NCI-H2081 treated with DMSO at 0.1 percent for 48 hours (cell line): ENCODE measurements around the gene NLRP9.

Experiments
- DNase-seq: peaks from one replicate; lab custom pipeline; 2025; lab: John Stamatoyannopoulos, UW

NLRP9 gene

GRCh38 chr19:55687281-55688201 lies 50.7 kb downstream of the NLRP9 start:
- no peak for DNase-seq

GRCh38 chr19:55686311-55687050 lies 51.7 kb downstream of the NLRP9 start:
- no peak for DNase-seq

DNA sequence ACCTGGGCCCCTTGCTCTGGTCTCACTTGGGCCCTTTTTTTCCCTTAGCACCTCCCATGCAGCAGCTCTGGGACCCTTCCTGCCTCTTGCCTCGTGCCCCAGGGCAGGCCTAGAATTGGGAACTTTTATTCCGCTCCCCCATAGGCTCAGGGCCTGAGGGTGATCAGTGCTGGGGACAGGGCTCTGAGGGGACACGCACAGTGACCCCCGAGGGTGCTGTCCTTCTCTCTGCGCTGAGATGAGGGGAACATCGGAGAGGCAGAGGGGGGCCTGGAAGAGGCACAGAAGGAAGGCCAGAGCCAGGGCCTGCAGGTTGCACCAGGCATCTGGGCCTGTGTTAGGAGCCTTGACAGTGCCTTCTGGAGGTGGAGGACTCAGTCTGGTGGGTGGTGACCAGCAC lies 52.4 kb downstream of the NLRP9 start:
- no peak for DNase-seq

GRCh38 chr19:55684946-55685681 lies 53.1 kb downstream of the NLRP9 start:
- no peak for DNase-seq

GRCh38 chr19:55683449-55684261 lies 54.5 kb downstream of the NLRP9 start:
- DNase-seq: no peak

GRCh38 chr19:55681131-55682092 lies 56.8 kb downstream of the NLRP9 start:
- no peak for DNase-seq

- no peak for DNase-seq
Measured at GRCh38 chr19:55680339-55681130, 57.7 kb downstream of the NLRP9 start.

GRCh38 chr19:55679343-55680257 lies 58.6 kb downstream of the NLRP9 start:
- no peak for DNase-seq

GRCh38 chr19:55678121-55678671 lies 60.0 kb downstream of the NLRP9 start:
- DNase-seq: no peak

- DNase-seq: no peak
Measured at GRCh38 chr19:55677572-55678028, 60.6 kb downstream of the NLRP9 start.

- no peak for DNase-seq
Measured at GRCh38 chr19:55676889-55677505, 61.2 kb downstream of the NLRP9 start.

DNA sequence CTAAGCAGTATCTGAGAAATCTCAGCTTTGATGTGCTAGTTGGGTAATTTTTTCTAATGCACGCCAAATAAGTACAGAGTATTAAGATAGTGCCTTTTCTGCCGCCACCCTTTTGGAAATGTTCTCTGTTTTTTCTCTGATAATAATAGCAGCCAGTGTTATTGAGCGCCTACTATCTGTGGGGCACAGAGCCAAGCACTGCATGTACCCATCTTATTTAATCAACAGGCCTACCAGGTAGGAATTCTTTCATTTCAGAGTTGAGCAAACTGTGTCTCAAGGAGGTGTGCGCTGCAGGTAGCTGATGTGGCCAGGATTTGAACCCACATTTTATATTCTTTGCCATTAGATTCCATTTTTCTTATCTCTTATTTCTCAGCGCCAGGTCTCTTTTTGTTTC lies 61.8 kb downstream of the NLRP9 start:
- no peak for DNase-seq

DNA sequence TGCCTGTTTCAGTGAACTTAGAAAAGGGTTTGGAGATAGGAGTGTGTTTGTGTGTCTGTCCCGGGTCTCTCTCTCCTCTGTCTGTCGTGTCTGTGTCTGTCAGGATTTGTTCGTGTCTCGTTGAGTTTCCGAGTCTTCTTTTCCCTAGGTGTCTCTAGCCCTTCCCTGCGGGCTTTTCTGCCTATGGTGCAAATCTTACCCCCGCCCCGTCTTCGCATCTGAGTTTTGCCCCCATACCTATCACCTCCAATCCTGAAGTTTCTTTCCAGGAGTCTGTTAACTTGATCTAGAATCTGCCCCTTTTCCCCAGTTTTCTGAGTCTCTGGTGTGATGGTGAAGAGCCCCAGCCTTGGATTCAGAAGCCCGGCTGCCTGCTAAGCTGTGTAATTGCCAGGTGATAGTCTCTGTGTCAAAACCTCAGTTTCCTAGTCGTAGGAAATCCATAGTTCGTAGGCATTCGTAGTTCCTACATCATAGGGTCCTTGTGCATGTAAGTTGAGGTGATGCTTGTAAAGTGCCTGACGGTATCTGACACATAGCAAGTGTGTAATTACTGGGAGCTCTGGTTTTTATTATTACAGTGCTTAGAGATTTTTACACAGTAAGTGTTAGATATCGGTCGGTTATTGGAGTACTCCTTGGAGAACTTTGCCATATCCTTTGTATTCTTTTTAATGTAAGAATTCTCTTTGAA lies 62.4 kb downstream of the NLRP9 start:
- DNase-seq: no peak

GRCh38 chr19:55674841-55675660 lies 63.2 kb downstream of the NLRP9 start, which contains the start of gene EPN1:
Gene EPN1, plus strand, starts transcription at chr19:55675226. Its CDS starts 3,402 bp downstream, at chr19:55678628.
- DNase-seq: peak; percentile 81

GRCh38 chr19:55674459-55674840 lies 63.8 kb downstream of the NLRP9 start:
- DNase-seq: no peak

DNA sequence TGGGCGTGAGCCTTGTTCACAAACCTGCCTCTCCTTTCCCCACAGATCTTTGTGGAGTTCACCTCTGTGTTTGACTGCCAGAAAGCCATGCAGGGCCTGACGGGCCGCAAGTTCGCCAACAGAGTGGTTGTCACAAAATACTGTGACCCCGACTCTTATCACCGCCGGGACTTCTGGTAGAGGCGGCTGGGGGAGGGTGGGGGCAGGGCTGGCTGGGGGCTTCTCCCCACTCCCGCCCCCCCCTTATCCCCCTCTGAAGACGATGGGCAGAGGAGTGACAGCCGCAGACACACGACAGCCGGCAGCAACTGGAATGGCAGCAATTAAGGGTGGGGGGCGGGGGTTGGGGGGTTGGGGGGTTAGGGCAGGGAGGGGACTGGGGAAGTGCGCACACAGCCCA lies 64.3 kb downstream of the NLRP9 start:
- DNase-seq: no peak
